Activated CD8-positive, alpha-beta memory T cell treated with anti-CD3 and anti-CD28 coated beads, Interleukin-2, amount 50 U/mL, for 48 hours (primary cell): Measurements from ENCODE around the gene IST1.
A peak's percentile ranks its signal among the peaks of the same experiment; 100 is the strongest.
"Not testable (repeated sequence)": the region's sequence is repeated elsewhere in the genome, so short reads cannot be mapped to it uniquely, and the experiment has no call there.

Experiments used
- DNase-seq: peaks from one replicate; pipeline ENCODE4 v3.0.0-alpha.2; 2020

The IST1 gene

DNA sequence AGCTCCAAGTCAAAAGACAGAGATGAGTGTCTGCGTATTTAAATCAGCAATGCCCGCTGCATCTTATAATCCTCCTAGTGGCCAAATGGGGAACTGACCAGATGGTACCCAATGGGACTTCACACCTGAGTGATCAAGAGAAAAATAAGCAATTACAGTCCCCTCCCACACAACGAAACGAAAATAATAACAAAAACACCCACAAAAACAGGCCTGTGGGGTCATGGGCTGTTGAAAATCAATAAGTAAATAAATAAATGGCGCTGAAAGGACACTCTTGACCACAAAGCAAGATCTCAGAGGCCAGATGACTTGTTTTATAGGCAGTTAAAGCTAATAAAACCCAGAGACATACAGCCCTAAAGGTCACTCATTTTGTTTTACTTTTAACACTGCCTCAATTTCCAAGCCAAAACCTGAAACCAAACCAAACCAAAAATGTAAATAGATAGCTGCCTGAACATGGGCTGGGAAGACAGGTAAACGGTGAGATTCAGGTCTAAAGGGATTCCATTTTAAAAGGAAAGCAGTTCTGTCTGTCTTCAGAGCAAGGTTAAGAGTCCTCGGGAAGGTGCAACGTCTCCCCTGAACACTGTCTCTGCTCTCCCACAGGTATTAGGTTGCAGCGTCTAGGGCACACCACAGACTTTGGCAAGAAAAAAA is 12.7 kb upstream of the IST1 start:
- DNase-seq, result peak; percentile 77

DNA sequence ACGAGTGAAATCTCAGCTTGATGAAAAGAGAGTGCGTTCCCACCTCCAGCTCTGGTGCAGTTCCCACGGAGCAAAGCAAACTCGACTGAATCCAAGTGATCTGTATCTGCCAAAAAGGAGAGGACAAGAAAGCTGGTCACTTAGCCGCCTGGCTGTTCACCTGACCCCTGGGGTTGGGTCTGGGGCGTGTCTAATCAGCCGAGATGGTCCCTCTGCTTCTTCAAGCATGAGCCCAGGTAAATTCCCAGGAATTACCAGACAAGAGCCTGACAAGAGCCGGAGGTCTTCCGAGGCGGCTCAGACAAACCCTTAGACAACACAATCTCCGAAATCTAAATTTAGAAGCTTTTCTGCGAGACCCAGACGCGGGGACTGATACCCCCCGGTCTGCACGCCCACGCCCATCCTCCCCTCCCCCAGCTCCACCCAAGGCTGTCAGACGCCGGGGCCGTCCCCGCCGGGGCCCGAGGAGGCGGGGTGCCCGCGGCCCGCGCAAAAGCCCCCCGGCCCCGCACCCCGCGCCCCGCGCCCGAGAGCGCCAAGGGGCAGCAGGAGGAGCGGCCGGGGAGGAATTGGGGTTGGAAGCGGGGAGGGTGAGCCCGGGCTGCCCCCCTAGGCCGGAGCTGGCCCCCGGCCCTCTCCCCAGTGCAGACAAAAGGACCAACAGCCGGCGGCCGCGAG is 12.0 kb upstream of the IST1 start:
- DNase-seq, result peak; percentile 74

DNA sequence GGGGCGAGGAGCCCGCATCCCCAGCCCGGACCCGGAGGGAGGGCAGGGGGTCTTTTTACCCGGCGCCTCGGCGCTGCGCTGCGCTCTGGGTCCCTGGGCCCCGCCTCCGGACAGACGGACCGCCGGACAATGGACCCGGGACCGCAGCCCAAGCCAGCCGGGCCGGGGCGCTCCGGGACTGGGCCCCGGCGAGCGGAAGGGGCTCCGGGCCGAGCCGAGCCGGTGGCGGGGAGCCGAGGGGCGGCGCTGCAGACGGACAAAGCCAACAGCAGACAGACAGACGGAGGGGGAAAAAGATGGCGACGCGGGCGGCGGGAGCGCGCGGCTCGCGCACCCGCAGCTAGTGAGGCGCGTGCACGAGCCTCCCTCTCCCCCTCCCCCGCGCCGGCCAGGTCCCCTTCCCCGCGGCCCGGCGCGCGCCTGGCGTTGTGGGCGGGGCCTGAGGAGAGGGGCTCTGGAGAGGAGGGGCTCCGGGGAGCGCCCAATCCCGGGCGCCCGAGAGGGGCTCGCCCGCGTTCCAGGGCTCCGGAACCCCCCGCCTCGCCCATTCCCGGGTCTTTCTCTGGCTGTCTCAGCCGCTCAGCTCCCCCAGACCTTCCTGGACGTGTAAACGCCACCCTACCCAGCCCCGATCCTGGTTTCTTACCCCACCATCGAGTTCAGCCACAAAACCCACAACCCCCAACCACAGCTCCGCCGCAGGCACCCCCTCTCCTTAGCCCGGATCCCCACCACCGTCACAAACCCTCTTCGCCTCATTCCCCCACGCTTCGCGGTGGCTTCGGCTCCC is 11.3 kb upstream of the IST1 start, which contains the start of gene ZNF821:
ZNF821 (minus strand) TSS at position 334 of the 790 bp plus-strand sequence. CDS start 4,236 bp downstream, outside the sequence.
- DNase-seq, result peak; percentile 86

DNA sequence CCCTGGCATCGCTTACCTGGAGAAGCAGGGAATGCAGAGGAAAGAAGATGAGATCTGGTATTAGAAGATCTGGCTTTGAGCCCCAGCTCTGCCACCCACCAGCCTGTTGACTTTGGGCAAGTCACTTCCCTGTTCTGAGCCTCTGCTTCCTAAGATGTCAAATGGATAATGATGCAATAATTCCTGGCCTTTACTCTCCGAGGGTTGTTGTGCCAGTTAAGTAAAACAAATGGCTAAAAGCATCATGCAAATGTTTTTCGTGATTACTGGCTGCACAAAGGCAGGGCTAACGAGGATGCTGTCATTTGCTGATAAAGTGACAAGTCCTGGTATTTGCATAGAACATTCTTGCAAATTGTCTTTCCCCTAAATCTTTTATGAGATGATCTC is 10.1 kb upstream of the IST1 start:
- no peak for DNase-seq

DNA sequence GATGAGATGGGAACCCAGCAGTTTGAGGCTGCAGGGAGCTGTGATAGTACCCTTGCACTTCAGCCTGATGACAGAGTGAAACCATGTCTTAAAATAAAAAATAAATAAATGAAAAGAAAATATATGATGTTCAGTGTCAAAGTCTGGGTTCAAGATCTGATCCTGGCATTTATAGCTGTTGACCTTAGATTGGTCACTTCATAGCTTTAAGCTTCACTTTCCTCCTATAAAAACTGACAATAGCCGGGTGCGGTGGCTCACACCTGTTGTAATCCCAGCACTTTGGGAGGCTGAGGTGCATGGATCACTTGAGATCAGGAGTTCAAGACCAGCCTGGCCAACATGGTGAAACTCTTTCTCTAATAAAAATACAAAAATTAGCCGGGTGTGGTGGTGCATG is 6.2 kb upstream of the IST1 start:
- no peak for DNase-seq

DNA sequence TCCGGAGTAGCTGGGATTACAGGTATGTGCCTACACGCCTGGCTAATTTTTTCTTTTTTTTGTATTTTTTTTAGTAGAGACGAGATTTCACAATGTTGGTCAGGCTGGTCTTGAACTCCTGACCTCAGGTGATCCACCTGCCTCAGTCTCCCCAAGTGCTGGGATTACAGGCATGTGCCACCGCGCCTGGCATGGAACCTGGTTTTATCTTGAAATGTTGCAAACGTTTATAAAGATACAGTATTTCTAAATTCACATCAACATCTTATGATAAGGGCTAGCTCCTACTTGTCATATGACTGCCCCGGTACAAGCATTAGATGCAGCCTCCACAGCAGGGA is 1.5 kb upstream of the IST1 start:
- no peak for DNase-seq

DNA sequence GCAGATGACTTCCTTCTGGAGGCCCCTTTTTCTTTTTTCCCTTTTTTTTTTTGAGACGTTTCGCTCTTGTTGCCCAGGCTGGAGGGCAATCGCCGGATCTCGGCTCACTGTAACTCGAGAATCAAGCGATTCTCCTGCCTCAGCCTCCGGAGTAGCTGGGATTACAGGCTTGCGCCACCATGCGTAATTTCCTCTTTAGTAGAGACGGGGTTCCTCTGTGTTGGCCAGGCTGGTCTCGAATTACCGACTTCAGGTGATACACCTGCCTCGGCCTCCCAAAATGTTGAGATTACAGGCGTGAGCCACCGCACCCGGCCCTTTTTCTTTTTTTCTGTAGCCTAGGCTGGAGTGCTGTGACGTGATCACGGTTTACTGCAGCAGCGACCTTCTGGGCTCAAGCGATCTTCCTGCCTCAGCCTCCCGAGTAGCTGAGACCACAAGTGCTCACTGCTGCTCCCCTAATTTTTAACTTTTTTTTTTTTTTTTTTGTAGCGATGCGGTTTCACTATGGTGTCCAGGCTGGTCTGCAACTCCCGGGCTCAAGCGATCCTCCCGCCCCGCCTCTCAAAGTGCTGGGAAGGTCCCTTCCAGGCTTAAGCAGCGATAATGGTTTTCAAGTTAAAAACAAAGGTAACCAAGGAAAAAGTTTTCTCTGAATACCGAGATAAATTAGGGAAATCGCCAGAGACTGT is 956 bp upstream of the IST1 start:
- DNase-seq, result peak; percentile 67

DNA sequence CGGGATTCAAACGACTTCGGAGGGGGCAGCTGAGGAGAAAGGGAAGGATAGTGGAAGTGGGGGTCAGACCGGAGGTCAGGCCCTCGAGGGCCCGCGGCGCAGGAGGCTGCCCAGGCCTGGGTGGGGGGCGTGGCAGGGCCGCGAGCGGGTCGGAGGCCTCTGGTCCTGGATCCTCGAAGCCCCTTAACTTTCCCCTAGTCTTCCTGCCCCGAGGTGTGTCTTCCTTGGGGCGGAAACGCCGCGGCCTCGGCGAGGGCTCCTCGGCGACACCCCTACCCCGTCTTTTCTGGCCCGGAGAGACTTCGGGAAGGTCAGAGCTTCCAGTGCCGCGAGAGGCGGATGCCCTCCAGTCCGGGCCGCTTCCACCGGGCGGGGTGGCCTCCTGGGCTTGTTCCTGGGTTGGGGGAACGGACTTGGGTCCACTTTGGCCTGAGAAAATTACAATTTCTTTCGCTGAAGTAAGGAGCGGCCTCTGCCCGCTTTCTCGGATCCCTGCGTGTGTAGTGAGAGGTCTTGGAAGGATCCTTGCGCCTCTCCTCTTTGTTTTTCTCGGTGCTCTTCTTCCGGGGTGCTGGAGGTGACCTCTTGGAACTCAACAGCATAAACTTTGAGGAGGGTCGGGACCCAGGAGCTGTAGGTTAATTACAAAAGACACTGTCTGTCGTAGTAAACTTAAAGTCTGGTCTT is 491 bp downstream of the IST1 start:
- no peak for DNase-seq

DNA sequence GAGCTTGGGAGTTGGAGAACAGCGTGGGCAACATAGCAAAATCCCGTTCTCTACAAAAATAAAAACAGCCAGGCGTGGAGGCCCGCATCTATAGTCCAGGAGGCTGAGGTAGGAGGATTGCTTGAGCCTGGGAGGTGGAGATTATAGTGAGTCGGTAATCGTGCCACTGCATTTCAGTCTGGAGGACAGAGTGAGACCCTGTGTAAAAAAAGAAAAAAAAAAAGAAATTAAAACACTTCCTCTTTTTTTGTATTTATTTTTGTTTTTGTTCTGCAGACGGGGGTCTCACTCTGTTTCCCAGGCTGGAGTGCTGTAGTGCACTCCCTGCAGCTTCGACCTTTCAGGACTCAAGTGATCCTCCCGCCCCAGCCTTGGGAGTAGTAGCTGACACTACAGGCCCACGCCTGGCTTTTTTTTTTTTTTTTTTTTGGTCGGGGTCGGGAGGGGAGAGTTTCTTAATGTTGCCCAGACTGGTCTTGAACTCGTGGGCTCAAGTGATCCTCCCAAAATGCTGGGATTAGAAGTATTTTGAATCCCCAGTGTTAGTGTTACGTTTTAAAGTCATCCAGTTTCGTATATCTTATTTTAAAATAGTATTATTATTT is 1.5 kb downstream of the IST1 start:
- no peak for DNase-seq

DNA sequence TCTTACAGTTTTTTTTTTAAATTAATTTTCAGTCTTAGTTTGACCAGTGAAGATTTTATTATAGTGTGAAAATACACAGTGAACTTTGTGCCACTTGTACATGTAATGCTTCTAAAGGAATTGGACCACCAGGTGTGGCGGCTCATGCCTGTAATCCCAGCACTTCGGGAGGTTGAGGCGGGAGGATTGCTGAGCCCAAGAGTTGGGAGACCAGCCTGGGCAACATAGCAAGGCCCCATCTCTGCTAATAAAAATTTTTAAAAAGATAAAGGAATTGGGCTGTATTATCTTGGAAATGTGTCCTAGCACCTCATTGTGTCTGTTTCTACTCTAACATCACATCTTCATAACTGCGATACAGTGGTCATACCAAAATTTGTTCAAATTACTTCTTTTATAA is 3.8 kb downstream of the IST1 start:
- DNase-seq, result no peak

DNA sequence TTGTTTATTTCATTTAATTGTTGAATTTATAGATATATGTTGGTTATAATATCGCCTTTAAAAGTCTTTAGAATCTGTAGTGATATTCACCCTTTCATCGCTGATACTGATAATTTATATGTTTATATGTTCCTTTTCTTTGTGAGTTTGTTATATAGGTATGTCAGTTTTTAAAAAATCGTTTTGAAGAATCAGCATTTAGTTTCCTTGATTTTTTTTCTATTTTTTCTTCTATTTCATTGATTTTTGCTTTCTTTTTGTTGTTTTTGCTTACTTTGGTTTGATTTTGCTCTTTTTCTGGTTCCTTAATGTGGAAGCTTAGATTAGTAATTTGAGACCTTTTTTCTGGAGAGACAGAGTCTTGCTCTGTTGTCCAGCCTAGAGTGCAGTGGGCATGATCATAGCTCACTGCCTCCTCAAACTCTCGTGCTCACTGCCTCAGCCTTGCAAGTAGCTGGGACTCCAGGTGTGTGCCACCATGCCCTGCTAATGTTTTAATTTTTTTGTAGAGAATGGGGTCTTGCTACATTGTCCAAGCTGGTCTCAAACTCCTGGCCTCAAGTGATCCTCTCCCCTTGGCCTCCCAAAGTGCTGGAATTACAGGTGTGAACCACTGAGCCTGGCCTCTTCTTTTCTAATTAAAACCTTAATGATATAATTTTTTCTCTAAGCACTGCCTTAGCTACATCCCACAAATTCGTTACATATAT is 7.5 kb downstream of the IST1 start:
- DNase-seq, result no peak

DNA sequence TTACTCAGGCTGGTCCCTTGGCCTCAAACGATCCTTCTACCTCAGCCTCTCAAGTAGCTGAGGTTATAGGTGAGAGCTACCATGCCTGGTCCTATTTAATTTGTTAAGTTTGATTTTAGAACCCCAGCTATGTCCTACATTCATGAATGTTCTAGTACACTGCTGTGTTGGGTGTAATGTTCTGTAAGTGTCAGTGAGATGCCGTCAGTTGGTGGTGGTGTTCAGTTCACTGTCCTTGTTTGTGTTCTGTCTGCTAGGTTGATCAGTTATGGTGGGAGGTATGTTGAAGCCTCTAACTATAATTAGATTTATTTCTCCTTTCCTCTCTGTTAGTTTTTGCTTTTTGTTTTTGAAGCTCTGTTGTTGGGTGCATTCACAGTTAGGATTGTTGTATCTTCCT is 8.3 kb downstream of the IST1 start:
- DNase-seq, result no peak

DNA sequence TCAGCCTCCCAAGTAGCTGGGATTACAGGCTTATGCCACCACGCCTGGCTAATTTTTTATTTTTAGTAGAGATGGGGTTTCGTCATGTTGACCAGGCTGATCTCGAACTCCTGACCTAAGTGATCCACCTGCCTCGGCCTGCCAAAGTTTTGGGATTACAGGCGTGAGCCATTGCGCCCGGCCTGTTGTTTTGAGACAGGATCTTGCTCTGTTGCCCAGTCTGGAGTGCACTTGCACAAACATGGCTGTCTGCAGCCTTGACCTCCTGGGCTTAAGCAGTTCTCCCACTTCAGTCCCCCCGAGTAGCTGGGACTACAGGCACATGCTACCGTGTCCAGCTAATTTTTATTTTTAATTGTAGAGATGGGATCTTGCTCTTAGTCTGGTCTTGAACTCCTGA is 8.9 kb downstream of the IST1 start:
- no peak for DNase-seq

DNA sequence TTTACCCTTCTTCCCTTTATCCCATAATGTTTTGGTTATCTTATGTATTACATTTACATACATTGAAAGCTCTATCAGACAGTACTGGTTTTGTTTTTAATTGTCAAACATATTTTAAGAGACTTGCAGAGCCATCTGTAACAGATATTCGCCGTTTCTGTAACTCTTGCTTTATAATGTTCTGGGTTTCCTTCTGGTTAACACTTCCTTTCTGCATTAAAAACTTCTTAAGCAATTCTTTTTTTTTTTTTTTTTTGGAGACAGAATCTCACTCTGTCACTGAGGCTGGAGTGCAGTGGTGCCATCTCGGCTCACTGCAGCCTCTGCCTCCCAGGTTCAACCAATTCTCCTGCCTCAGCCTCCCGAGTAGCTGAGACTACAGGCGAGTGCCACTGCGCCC is 10.4 kb downstream of the IST1 start:
- DNase-seq, result not testable (repeated sequence)

DNA sequence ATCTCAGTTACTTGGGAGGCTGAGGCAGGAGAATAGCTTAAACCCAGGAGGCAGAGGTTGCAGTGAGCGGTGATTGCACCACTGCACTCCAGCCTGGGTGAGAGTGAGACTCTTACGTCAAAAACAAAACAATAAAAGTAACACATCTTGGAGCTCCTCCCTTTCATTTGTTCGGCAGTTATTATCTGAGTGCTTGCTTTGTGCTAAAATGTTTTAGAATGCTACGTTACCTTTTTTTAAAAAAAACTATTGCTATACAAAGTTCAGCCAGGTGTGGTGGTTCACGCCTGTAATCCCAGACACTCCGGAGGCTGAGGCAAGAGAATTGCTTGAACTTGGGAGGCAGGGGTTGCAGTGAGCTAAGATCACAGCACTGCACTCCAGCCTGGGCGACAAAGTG is 15.8 kb downstream of the IST1 start:
- no peak for DNase-seq

DNA sequence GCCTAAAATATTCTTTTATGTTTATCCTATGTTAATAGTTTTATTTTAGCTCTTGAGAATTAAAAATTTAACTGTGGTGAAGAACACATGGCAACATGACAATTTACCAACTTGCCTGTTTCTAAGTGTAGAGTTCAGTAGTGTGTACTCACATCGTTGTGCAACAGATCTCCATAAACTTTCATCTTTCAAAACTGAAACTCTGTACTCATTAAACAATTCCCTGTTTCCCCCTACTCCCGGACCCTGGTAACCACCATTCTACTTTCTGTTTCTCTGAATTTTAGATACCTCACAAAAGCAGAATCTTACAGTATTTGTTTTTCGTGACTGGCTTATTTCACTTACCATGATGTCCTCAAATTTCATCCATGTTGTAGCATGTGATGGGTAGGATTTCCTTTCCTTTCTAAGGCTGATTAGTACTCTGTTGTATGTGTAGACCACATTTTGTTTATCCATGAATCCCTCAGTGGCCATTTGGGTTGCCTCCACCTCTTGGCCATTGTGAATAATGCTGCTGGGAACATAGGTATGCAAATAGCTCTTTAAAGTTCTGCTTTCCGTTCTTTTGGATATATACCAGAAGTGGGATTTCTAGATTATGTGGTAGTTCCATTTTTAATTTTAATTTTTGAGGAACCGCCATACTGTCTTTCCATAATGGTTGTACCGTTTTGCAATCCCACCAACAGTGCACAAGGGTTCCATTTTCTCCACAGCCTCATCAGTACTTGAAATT is 17.4 kb downstream of the IST1 start:
- no peak for DNase-seq

DNA sequence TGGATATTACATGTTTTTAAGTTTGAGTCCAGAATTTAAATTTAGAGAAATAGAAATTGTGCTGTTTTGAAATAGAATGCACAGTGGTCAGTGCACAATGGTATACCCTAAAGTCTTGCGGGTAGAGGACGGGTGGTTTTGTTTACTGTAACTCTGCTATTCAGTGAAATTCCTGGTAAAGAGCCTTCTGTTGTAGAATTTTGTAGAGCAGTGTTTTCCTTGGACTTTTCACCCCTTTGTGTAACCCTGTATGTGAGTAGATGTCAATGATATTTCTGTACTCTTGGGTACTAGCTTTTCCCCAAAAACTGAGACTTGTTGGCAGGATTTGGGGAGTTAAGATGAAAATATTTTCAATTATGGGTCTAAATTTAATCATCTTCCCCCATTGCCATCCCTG is 19.5 kb downstream of the IST1 start:
- no peak for DNase-seq

DNA sequence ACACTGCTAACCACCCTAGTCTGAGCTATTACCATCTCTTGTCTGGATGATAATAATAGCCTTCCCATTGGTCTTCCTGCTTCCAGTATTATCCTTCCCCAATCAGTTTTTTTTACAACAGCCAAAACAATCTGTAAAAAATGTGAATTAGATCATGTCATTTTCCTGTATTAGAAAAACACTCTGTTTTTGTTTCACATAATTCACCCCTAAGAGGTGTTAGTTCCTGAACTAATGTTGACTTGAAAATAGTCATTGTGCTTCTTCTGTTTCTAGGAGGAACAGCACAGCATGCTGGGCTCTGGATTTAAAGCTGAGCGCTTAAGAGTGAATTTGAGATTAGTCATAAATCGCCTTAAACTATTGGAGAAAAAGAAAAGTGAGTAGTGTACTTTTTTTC is 20.0 kb downstream of the IST1 start:
- no peak for DNase-seq

DNA sequence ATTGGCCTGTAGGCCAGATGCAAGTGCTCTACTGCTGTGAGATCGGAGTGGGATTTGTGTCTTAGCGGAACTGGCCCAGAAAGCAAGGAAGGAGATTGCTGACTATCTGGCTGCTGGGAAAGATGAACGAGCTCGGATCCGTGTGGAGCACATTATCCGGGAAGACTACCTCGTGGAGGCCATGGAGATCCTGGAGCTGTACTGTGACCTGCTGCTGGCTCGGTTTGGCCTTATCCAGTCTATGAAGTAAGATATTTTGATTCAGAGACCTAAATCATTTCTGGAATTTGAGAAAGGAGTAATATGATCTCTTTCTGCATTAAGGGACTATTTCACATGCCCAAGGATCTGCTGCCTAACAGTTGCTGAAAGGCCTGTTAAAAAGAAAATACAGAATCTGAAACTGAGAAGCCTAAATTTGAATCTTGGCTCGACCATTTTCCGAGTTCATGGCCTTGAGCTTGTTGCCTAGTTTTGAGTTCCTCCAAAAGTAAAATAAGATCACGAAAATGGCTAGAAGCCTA is 21.1 kb downstream of the IST1 start:
- no peak for DNase-seq

DNA sequence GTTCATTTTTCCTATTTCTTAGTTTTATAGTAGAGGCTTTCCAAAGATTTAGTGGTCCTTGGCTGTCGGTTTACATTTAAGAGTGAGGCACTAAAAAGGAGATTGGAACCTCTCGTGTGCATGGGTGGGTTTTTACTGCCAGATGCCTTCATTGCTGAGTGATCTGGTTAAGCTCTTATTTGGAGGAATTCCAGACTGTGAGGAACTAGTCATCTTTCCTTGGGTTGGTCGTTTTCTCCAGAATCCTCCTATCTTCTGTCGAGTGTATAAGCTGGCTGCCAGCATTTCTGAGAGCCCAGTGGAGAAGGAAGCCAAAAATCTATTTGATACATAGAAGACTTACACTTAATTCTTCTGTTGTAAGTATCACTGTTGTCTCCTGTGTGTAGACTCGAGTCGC is 22.6 kb downstream of the IST1 start:
- no peak for DNase-seq

DNA sequence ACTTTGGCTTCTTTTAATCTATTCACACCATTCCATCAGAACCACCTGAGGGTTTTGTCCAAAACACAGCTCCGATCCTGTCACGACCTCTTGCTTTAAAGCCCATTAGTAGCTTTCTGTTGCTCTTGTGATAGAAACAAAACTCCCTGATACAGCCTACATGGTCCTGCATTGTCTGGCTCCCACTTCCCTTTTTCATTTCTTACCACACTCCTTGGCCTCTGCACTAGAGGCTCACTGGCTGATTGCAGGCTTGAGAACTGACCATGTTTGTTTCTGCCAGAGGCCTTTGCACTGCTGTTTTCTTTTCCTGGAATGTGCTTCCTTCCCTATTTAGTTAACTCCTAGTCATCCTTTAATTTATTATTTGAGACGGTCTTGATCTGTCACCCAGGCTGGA is 23.7 kb downstream of the IST1 start:
- no peak for DNase-seq
